ENCODE data around the gene MT1H.

The MT1H gene

GRCh38 chr16:56636616-56637413, 32.8 kb upstream of the MT1H start:
- DNase-seq, result no peak

- peak; percentile 20 for DNase-seq
Measured at GRCh38 chr16:56637814-56638750, 31.5 kb upstream of the MT1H start, which contains the start of gene MT1A. TSS of gene MT1A (plus strand) at chr16:56638666. CDS start at chr16:56638739, 73 bp downstream.

GRCh38 chr16:56639045-56639444, 30.6 kb upstream of the MT1H start:
- DNase-seq, result no peak

GRCh38 chr16:56640076-56640475, 29.5 kb upstream of the MT1H start:
- DNase-seq, result no peak

GRCh38 chr16:56641166-56641565, 28.4 kb upstream of the MT1H start:
- no peak for DNase-seq

GRCh38 chr16:56643080-56643778, 26.4 kb upstream of the MT1H start:
- peak; percentile 80 for DNase-seq

GRCh38 chr16:56643833-56644232, 25.8 kb upstream of the MT1H start:
- DNase-seq, result no peak

- DNase-seq, result no peak
Measured at GRCh38 chr16:56645311-56645710, 24.3 kb upstream of the MT1H start.

- DNase-seq, result no peak
Measured at GRCh38 chr16:56645838-56646237, 23.8 kb upstream of the MT1H start.

- no peak for DNase-seq
Measured at GRCh38 chr16:56647641-56648431, 21.8 kb upstream of the MT1H start.

- no peak for DNase-seq
Measured at GRCh38 chr16:56649271-56649670, 20.3 kb upstream of the MT1H start.

GRCh38 chr16:56649820-56650219, 19.8 kb upstream of the MT1H start:
- no peak for DNase-seq

- no peak for DNase-seq
Measured at GRCh38 chr16:56651586-56651985, 18.0 kb upstream of the MT1H start, which contains the start of gene MT1B. TSS of gene MT1B (plus strand) at chr16:56651886. CDS start at chr16:56651954, 68 bp downstream.

GRCh38 chr16:56652600-56652999, 17.0 kb upstream of the MT1H start:
- DNase-seq, result no peak

GRCh38 chr16:56653218-56653617, 16.4 kb upstream of the MT1H start:
- DNase-seq, result no peak

- peak; percentile 85 for DNase-seq
Measured at GRCh38 chr16:56657555-56658326, 11.9 kb upstream of the MT1H start, which contains the start of gene MT1F. TSS of gene MT1F (plus strand) at chr16:56657959. CDS start at chr16:56658059, 100 bp downstream.

- DNase-seq, result no peak
Measured at GRCh38 chr16:56658327-56658875, 11.2 kb upstream of the MT1H start.

GRCh38 chr16:56662357-56663354, 7.0 kb upstream of the MT1H start:
- no peak for DNase-seq

- no peak for DNase-seq
Measured at GRCh38 chr16:56664506-56664905, 5.1 kb upstream of the MT1H start.

Measured in hematopoietic multipotent progenitor cell treated with erythropoietin and hydrocortisone succinate and interleukin-3 and kit ligand, for 4 days (in vitro differentiated cells).